ENCODE data around the gene ANKS1A.
"Not testable (repeated sequence)": the region's sequence is repeated elsewhere in the genome, so short reads cannot be mapped to it uniquely, and the experiment has no call there.

Gene ANKS1A, protein sequence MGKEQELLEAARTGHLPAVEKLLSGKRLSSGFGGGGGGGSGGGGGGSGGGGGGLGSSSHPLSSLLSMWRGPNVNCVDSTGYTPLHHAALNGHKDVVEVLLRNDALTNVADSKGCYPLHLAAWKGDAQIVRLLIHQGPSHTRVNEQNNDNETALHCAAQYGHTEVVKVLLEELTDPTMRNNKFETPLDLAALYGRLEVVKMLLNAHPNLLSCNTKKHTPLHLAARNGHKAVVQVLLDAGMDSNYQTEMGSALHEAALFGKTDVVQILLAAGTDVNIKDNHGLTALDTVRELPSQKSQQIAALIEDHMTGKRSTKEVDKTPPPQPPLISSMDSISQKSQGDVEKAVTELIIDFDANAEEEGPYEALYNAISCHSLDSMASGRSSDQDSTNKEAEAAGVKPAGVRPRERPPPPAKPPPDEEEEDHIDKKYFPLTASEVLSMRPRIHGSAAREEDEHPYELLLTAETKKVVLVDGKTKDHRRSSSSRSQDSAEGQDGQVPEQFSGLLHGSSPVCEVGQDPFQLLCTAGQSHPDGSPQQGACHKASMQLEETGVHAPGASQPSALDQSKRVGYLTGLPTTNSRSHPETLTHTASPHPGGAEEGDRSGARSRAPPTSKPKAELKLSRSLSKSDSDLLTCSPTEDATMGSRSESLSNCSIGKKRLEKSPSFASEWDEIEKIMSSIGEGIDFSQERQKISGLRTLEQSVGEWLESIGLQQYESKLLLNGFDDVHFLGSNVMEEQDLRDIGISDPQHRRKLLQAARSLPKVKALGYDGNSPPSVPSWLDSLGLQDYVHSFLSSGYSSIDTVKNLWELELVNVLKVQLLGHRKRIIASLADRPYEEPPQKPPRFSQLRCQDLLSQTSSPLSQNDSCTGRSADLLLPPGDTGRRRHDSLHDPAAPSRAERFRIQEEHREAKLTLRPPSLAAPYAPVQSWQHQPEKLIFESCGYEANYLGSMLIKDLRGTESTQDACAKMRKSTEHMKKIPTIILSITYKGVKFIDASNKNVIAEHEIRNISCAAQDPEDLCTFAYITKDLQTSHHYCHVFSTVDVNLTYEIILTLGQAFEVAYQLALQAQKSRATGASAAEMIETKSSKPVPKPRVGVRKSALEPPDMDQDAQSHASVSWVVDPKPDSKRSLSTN

GRCh38 chr6:34888874-34889555 lies at the start of gene ANKS1A:
TSS of gene ANKS1A (plus strand) at chr6:34889255. CDS start at chr6:34889403, 148 bp downstream.
- DNase-seq (ENCODE audit: low read depth): peak; percentile 27

DNA sequence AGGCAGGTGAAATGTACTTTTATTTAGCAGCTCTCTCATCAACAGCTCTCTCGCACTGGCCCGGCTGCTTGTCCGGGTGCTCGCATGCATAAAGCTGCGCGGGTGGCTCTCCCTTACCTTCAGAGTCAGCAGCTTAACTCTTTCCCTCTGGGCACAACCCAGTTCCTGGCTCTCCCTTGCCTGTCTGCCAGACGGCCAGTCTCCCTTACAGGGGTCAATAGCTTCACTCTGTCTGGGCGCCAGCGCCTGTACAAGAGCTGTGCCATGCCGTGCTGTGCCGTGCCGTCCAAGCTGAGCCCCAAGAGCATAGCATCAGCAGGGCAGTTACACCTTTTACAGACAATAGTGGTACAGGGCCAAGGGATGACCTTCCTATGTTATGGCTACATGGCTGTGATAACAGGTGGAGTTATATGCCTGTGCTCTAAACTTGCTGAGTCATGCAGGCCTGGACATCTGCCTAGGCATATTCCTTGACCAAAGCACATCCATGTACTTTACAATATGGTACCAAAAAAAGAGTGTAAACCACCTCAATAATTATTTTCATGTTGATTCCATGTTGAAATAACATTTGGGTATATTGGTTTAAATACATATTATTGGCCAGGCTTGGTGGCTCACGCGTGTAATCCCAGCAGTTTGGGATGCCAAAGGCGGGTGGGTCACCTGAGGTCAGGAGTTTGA lies 49.2 kb upstream of the ANKS1A start:
- no peak for DNase-seq (ENCODE audit: low read depth)

GRCh38 chr6:34849066-34849465 lies 40.0 kb upstream of the ANKS1A start:
- DNase-seq (ENCODE audit: low read depth): not testable (repeated sequence)

GRCh38 chr6:34851361-34851760 lies 37.7 kb upstream of the ANKS1A start:
- no peak for DNase-seq (ENCODE audit: low read depth)

DNA sequence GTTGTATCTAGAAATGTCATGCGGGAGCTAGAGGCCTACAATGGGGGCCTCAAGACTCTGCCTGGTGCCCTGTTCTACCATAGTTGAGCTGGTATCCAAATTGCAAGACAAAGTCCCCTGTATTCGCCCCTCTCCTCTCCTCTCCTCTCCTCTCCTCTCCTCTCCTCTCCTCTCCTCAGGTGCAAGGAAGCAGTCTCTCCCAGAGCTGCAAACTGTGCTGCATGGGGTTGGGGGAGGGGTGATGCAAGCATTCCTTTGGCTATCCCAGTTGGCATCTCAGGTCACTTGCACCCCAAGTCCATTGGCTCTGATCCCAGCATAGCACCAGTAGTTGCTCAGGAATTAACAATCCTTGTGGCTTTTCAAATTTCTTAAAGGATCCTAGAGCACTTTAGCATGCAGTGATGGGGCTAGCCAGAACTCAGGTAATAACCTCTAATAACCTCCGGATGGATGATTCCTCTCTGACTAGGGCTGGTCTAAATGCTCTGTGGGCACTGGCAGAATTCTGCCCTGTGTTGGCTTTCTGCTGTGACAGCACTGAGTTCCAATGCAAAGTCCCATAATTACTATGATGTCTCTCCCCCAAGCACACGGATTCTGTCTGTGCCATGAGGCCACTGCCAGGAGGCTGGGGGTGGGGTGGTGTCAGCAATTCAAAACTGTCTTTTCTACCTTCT lies 36.5 kb upstream of the ANKS1A start:
- DNase-seq (ENCODE audit: low read depth): peak; percentile 6

DNA sequence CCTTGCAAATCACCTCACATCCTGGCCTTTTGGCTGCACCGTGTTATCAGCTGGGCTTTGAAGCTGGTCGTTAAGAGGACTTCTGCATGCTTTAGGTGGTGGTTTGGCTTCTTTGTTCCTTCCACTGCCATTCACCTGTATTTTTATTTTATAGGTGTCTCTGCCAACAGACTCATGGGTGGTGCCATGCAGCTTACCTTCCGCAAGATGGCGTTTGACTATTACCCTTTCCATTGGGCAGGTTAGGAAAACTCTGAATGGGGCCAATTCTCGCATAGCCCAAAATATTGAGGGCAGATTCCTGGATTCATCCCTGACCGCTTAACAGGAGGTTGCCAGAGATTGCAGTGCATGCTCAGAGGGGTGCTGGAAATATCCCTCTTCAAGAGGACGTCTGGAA lies 33.6 kb upstream of the ANKS1A start:
- DNase-seq (ENCODE audit: low read depth): no peak

GRCh38 chr6:34858681-34859080 lies 30.4 kb upstream of the ANKS1A start:
- DNase-seq (ENCODE audit: low read depth): no peak

GRCh38 chr6:34859951-34860350 lies 29.1 kb upstream of the ANKS1A start:
- DNase-seq (ENCODE audit: low read depth): no peak

GRCh38 chr6:34860776-34861175 lies 28.3 kb upstream of the ANKS1A start:
- DNase-seq (ENCODE audit: low read depth): no peak

DNA sequence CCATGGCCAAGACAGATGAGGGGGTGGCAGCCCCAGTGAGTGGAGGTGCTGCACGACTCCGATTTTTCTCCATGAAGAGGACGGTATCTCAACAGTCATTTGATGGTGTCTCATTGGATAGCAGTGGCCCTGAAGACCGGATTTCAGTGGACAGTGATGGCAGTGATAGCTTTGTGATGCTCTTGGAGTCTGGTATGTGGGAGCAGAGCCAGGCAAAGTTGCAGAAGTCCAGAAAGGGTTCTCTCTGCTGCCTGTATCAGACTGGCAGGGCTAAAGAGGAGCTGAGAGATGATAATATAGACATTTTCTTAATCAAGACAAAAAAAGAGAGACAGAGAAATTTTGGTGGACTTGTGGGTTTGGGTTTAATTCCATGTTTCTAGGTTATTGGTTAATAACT lies 25.0 kb upstream of the ANKS1A start:
- no peak for DNase-seq (ENCODE audit: low read depth)

- DNase-seq (ENCODE audit: low read depth): peak; percentile 6
Measured at GRCh38 chr6:34865107-34865506, 23.9 kb upstream of the ANKS1A start.

GRCh38 chr6:34866509-34866908 lies 22.5 kb upstream of the ANKS1A start:
- no peak for DNase-seq (ENCODE audit: low read depth)

DNA sequence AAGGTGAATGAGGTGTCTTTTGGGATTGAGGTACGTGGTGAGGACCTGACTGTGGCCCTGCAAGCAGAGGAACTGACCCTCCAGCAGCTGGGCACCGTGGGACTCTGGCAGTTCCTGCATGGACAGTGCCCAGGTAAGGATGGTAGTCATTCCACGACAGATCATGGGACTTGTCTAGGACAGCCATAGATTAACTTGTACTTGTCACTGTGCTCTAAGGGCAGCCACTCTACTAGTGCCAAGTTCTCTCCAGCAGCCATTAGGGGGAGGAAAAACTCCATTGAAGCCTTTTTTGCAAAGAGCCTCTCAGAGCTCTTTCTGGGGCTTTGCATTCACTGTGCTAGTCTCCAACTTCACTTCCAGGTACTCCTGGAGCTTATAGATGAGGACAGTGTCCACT lies 21.6 kb upstream of the ANKS1A start:
- DNase-seq (ENCODE audit: low read depth): no peak

- no peak for DNase-seq (ENCODE audit: low read depth)
Measured at GRCh38 chr6:34871853-34872252, 17.2 kb upstream of the ANKS1A start.

- no peak for DNase-seq (ENCODE audit: low read depth)
Measured at GRCh38 chr6:34872332-34872731, 16.7 kb upstream of the ANKS1A start.

DNA sequence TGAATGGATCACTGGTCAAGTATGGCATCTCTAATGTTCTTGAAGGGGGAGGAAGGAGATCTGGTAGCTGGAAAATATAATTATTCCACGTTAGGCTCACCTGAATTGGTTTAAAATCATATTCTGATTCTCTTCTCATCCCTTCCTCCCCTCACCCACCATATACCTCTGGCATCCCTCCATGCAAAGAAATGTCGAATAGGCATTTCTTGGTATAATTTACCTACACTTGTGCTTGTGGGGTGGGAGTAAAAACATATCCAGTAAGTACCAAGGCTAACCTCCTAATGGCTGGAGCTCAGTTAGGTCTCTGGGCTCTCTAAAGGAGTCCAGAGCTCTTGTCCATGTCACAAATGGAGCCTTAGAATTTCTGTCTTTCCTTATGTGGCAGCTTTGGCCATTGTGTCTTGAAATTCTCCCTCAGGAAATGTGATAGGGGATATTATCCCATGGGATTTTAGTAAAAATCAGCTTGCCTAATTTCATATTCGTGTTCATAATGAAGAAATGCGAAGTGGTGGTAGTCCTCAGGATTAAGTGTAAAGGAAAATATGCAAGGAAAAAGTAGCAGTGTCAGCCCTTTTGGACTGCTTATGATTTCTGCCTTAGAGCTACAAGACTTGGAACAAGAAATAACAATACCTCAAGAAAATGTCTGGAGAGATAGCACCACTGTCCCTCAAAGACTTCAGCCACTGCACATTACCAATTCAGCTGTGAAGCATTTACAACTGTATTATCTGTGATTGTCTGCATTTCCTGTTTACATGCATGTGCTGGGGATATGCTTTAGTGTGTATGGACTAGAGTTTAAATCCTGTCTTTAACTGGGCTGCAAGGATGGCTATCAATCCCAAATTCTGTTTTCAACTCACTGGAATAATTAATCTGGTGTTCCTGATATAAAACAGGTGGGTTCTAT lies 13.5 kb upstream of the ANKS1A start:
- no peak for DNase-seq (ENCODE audit: low read depth)

DNA sequence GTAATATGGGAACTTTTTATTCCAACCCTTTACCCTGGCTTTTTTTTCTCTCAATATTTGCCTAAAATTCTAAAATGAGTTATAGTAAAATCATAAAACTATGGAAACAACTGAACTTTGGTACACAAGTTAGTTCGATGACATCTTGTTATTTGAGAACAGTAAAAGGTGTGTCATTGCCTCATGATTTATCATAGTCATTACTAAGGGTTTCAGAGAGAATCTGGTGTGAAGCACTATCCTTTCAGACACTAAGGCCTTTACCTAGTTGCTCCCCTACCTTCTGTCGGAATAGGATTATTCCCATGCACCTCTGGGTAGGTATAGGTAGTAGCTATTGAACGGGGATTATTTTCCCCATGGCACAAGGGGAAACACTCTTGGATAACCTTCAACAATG lies 12.6 kb upstream of the ANKS1A start:
- no peak for DNase-seq (ENCODE audit: low read depth)

GRCh38 chr6:34877259-34877658 lies 11.8 kb upstream of the ANKS1A start:
- DNase-seq (ENCODE audit: low read depth): no peak

GRCh38 chr6:34877869-34878485 lies 11.1 kb upstream of the ANKS1A start:
- DNase-seq (ENCODE audit: low read depth): no peak
